Esophagus squamous epithelium (tissue), 5 donors: ENCODE measurements around the gene ASIC2. TPM values are rescaled to one million over a fixed set of nuclear protein-coding genes. Genes with fewer than 3 reads are reported as not detected.

Source experiments
- DNase-seq: peaks from one replicate; lab custom pipeline; 2025; lab: John Stamatoyannopoulos, UW
- H3K27ac ChIP-seq, 4 donors: fragments of 200-600 bp; sonication (generic); one replicate each; pipeline ENCODE4 v1.5.1; 2016 to 2019; ENCODE audit warnings: mild to moderate bottlenecking in 1 of 4
- H3K27me3 ChIP-seq, 4 donors: fragments of 200-600 bp; sonication (generic); 1 replicate in 3 of 4; 2 replicates in 1 of 4; pipeline versions ENCODE4 v1.5.1 to v1.6.0; 2017 to 2021; ENCODE audit warnings: antibody characterized with exemption in 1 of 4
- H3K36me3 ChIP-seq, 3 donors: fragments of 200-600 bp; sonication (generic); one replicate each; pipeline ENCODE4 v1.5.1; 2016 to 2019
- H3K4me1 ChIP-seq, 3 donors: fragments of 200-600 bp; sonication (generic); one replicate each; pipeline ENCODE4 v1.5.1; 2017 to 2019
- H3K4me3 ChIP-seq, 4 donors: fragments of 200-600 bp; sonication (generic); 1 replicate in 3 of 4; 2 replicates in 1 of 4; pipeline ENCODE4 v1.5.1; 2016 to 2019; ENCODE audit warnings: mild to moderate bottlenecking in 2 of 4, moderate library complexity in 1 of 4
- H3K9me3 ChIP-seq, 3 donors: fragments of 200-600 bp; sonication (generic); one replicate each; pipeline ENCODE4 v1.5.1; 2016 to 2019
- CTCF ChIP-seq, 6 experiments: fragments of 450-650 bp in 4 of 6; fragments of 200-600 bp in 2 of 6; sonication (generic) in 2 of 6; IDR thresholded peaks; one replicate each; pipeline ENCODE4 v1.5.1; 2016 to 2019; ENCODE audit warnings: antibody characterized with exemption in 6 of 6, mild to moderate bottlenecking in 4 of 6, moderate library complexity in 4 of 6
- POLR2A ChIP-seq, 4 donors: fragments of 450-650 bp; IDR thresholded peaks; one replicate each; pipeline ENCODE4 v1.6.1; 2017; ENCODE audit warnings: antibody characterized with exemption in 4 of 4, mild to moderate bottlenecking in 4 of 4, moderate library complexity in 3 of 4
- WGBS, 2 donors: methylation state at CpG; one replicate each; pipeline ENCODE4 v1.1.5; 2018; 5-methylcytosine and 5-hydroxymethylcytosine counted together
- intact Hi-C: fragments of 100-400 bp; cut with DNase I; formaldehyde crosslinking; loops from one replicate; pipeline ENCODE4 v1.15.0; 2022
- total RNA-seq, 4 donors: library from RNA; depleted of rRNA; stranded (reverse); fragments of >200 nt; gene quantifications; one replicate each; pipeline ENCODE4 v1.1.0, GENCODE V29; 2016
- donor health status: DM: yes; HTN: yes; CAD: no.

The ASIC2 gene
- under 1 TPM in 1 of 4 donors, not detected in 3; 0.29 TPM for total RNA-seq

GRCh38 chr17:33292981-33293867 is at the start of gene ASIC2:
Gene ASIC2 (minus strand): TSS chr17:33293295.
- no peak for DNase-seq
- TF ChIP-seq CTCF (IDR thresholded peaks at IDR 0.05) = no peak
- TF ChIP-seq POLR2A (IDR thresholded peaks at IDR 0.05) = no peak

GRCh38 chr17:33342025-33342424 is 48.9 kb upstream of the ASIC2 start:
- Histone ChIP-seq H3K4me1 (no peaks in the 10 kb centered on the region), H3K4me3 (no peak overlapping the region), H3K27ac (no peak overlapping the region), H3K9me3 (no peaks in the 10 kb centered on the region), H3K27me3 (peaks cover 0 to 64% (median 0%) of the 10 kb centered on the region in 4 donors), H3K36me3 (no peaks in the 10 kb centered on the region)
- intact Hi-C loops = no loop called here
- 29 to 53% methylated on average over 2 to 3 of the region's 3 CpGs for WGBS, 2 donors
- DNase-seq = no peak
- TF ChIP-seq CTCF (IDR thresholded peaks at IDR 0.05) (no peak), POLR2A (IDR thresholded peaks at IDR 0.05) (no peak)

More at GRCh38 chr17:33292981-33293867, at the start of gene ASIC2:
- H3K27ac ChIP-seq = no peak within 1 kb of the TSS
- H3K27me3 ChIP-seq = peaks cover 0 to 92% (median 10%) of the 10 kb centered on the region in 4 donors
- H3K9me3 ChIP-seq = no peaks in the 10 kb centered on the region
- no peaks in the 10 kb centered on the region for H3K36me3 ChIP-seq
- 20 to 62% methylated on average over 9 to 24 of the region's 68 CpGs for WGBS, 2 donors
- H3K4me3 ChIP-seq = peak within 1 kb of the TSS in 3 of 4 donors; percentile 27 to 48 (median 43)
- peaks cover 5 to 26% (median 16%) of the 10 kb centered on the region in 3 donors for H3K4me1 ChIP-seq
- intact Hi-C loops = no loop called here

- no peak overlapping the region for H3K27ac ChIP-seq
- no peak for DNase-seq
- no peaks in the 10 kb centered on the region for H3K4me1 ChIP-seq
- WGBS, 2 donors = 60 to 62% methylated on average over 4 of the region's 4 CpGs
- TF ChIP-seq CTCF (IDR thresholded peaks at IDR 0.05) = no peak
- no peak for TF ChIP-seq POLR2A (IDR thresholded peaks at IDR 0.05)
- no peaks in the 10 kb centered on the region for H3K9me3 ChIP-seq
- intact Hi-C loops = no loop called here
- H3K36me3 ChIP-seq = no peaks in the 10 kb centered on the region
- peaks cover 0 to 74% (median 0%) of the 10 kb centered on the region in 4 donors for H3K27me3 ChIP-seq
- H3K4me3 ChIP-seq = no peak overlapping the region
Observed at GRCh38 chr17:33338242-33338641, 45.1 kb upstream of the ASIC2 start.

GRCh38 chr17:33335491-33336173 is 42.5 kb upstream of the ASIC2 start:
- intact Hi-C loops = no loop called here

More at GRCh38 chr17:33335491-33336173, 42.5 kb upstream of the ASIC2 start:
- Histone ChIP-seq H3K36me3 (no peaks in the 10 kb centered on the region), H3K27me3 (peaks cover 0 to 59% (median 0%) of the 10 kb centered on the region in 4 donors), H3K9me3 (no peaks in the 10 kb centered on the region), H3K4me1 (no peaks in the 10 kb centered on the region), H3K4me3 (no peak overlapping the region), H3K27ac (no peak overlapping the region)
- WGBS, 2 donors = 32 to 51% methylated on average over 3 to 5 of the region's 5 CpGs
- no peak for DNase-seq
- TF ChIP-seq POLR2A (IDR thresholded peaks at IDR 0.05) (no peak), CTCF (IDR thresholded peaks at IDR 0.05) (no peak)
